K562 (cell line): ENCODE data around the gene IPPK. TPM values are rescaled to one million over a fixed set of nuclear protein-coding genes. Genes with fewer than 3 reads are reported as not detected.

ENCODE experiments used
- ATAC-seq: fragments of 200-7000 bp; cut with Tn5 transposase; 3 replicates; pipeline ENCODE4 v1.9.1; 2020; ENCODE audit warnings: moderate library complexity
- BruUV-seq: library from RNA; stranded (reverse); fragments of 400-500 nt; replicated peaks from 2 replicates; lab custom pipeline; 2021; lab: Mats Ljungman, UMichigan
- CTCF ChIA-PET: fragments of 300-600 bp; formaldehyde crosslinking; extraction: SDS; loops from one replicate; lab custom pipeline; 2021; ENCODE audit warnings: low intra/inter-chr PET ratio; lab: Yijun Ruan, JAX
- POLR2A ChIA-PET: fragments of 300-600, 350-650 bp; sonication (Branson Sonifier 250); formaldehyde crosslinking; extraction: SDS; loops from one replicate; lab custom pipeline; 2021; ENCODE audit warnings: antibody characterized with exemption, inconsistent platforms; lab: Yijun Ruan, JAX
- DNase-seq, 4 experiments: peaks; one replicate each; pipeline versions ENCODE4 v3.0.0 to v3.0.0-alpha.2; 2011 to 2018; ENCODE audit warnings: low spot score in 3 of 4, mixed read lengths in 3 of 4; ENCODE audit errors: extremely low read depth in 1 of 4
- FAIRE-seq: peaks from 2 replicates; lab custom pipeline; 2011; peaks lifted over from hg19 to GRCh38; lab: Jason Lieb, UNC
- H2AFZ ChIP-seq: 2 replicates; pipeline ENCODE4 v1.6.0; 2011; ENCODE audit warnings: low read depth, low read length, control low read depth, inconsistent platforms
- H3K27ac ChIP-seq: fragments of 200-600 bp; 3 replicates; pipeline ENCODE4 v1.8.0; 2011; ENCODE audit warnings: low read depth, mild to moderate bottlenecking, control low read depth, inconsistent platforms, low read length, moderate library complexity, mixed read lengths; ENCODE audit errors: extremely low read depth
- H3K27me3 ChIP-seq, 2 experiments: fragments of 300-600 bp in 1 of 2; 2 replicates in 1 of 2; 3 replicates in 1 of 2; pipeline versions ENCODE4 v1.6.0 to v1.8.0; 2011; ENCODE audit warnings: inconsistent platforms in 2 of 2, low read length in 2 of 2, mild to moderate bottlenecking in 1 of 2, mixed read lengths in 1 of 2, moderate library complexity in 1 of 2; ENCODE audit not compliant: control insufficient read depth in 2 of 2, insufficient read depth in 2 of 2
- H3K36me3 ChIP-seq: fragments of 300-600 bp; 3 replicates; pipeline ENCODE4 v1.8.0; 2011; ENCODE audit warnings: mild to moderate bottlenecking, low read length, inconsistent platforms; ENCODE audit not compliant: control insufficient read depth, insufficient read depth
- H3K4me1 ChIP-seq, 2 experiments: fragments of 200-600 bp in 1 of 2; replicated peaks in 1 of 2; 2 replicates in 1 of 2; 3 replicates in 1 of 2; pipeline versions ENCODE4 v1.5.1 to v1.8.0; 2011; ENCODE audit warnings: inconsistent platforms in 2 of 2, low read length in 2 of 2, mild to moderate bottlenecking in 1 of 2, mixed read lengths in 1 of 2, moderate library complexity in 1 of 2; ENCODE audit not compliant: control insufficient read depth in 2 of 2, insufficient read depth in 2 of 2
- H3K4me2 ChIP-seq: 2 replicates; pipeline ENCODE4 v1.6.1; 2011; ENCODE audit warnings: low read length, control low read depth, inconsistent platforms, mixed read lengths; ENCODE audit not compliant: insufficient read depth
- H3K4me3 ChIP-seq: fragments of 200-600 bp; sonication (generic), shearing (Covaris generic); 2 replicates; pipeline ENCODE4 v1.5.1; 2016; ENCODE audit warnings: control low read depth, inconsistent platforms
- H3K79me2 ChIP-seq: fragments of 200-600 bp; 3 replicates; pipeline ENCODE4 v1.8.0; 2011; ENCODE audit warnings: low read length, inconsistent platforms; ENCODE audit not compliant: control insufficient read depth, insufficient read depth
- H3K9ac ChIP-seq, 2 experiments: 2 replicates each; pipeline versions ENCODE4 v1.6.0 to v1.6.1; 2011; ENCODE audit warnings: low read depth in 2 of 2, low read length in 2 of 2, control low read depth in 1 of 2, inconsistent platforms in 1 of 2, mild to moderate bottlenecking in 1 of 2, mixed read lengths in 1 of 2; ENCODE audit not compliant: insufficient read depth in 1 of 2
- H3K9me1 ChIP-seq: one replicate; pipeline ENCODE4 v1.6.0; 2011; ENCODE audit warnings: inconsistent platforms, mild to moderate bottlenecking, low read length, moderate library complexity; ENCODE audit not compliant: control insufficient read depth, insufficient read depth
- H3K9me3 ChIP-seq: replicated peaks from 2 replicates; pipeline ENCODE4 v1.5.1; 2011; ENCODE audit warnings: low read depth, low read length, inconsistent platforms; ENCODE audit not compliant: control insufficient read depth, insufficient read depth
- H4K20me1 ChIP-seq: replicated peaks from 2 replicates; pipeline ENCODE4 v1.6.1; 2011; ENCODE audit warnings: low read length, inconsistent platforms, mixed read lengths; ENCODE audit not compliant: control insufficient read depth, insufficient read depth
- CC2D1A ChIP-seq: fragments of 450-650 bp; IDR thresholded peaks from 2 replicates; pipeline ENCODE4 v1.6.1; 2017; ENCODE audit warnings: mild to moderate bottlenecking
- CHD2 ChIP-seq: IDR thresholded peaks from 2 replicates; pipeline ENCODE4 v1.6.1; 2011; ENCODE audit warnings: low read depth, low read length
- DACH1 ChIP-seq: fragments of 450-650 bp; IDR thresholded peaks from 2 replicates; pipeline ENCODE4 v1.6.1; 2018; ENCODE audit not compliant: partially characterized antibody
- GABPB1 ChIP-seq: sonication (generic); formaldehyde crosslinking; IDR thresholded peaks from 2 replicates; pipeline ENCODE4 v1.8.0; 2022; ENCODE audit warnings: mild to moderate bottlenecking, missing genetic modification reagents
- HNRNPL ChIP-seq: fragments of 200-400 bp; formaldehyde crosslinking; IDR thresholded peaks from 2 replicates; pipeline ENCODE4 v1.6.1; 2017; ENCODE audit warnings: low read depth, mild to moderate bottlenecking, low read length
- JUND ChIP-seq, 2 experiments: IDR thresholded peaks; 2 replicates in 1 of 2; 3 replicates in 1 of 2; pipeline ENCODE4 v1.6.1; 2011; ENCODE audit warnings: borderline replicate concordance in 2 of 2, low read depth in 2 of 2, low read length in 2 of 2, improper control_type of control experiment in 1 of 2, missing biosample characterization in 1 of 2, missing genetic modification characterization in 1 of 2, missing genetic modification reagents in 1 of 2
- MAZ ChIP-seq, 2 experiments: fragments of 450-650 bp in 1 of 2; sonication (generic) in 1 of 2; formaldehyde crosslinking; IDR thresholded peaks in 1 of 2; conservative IDR thresholded peaks in 1 of 2; 2 replicates each; pipeline versions ENCODE4 v1.4.0 to v1.5.0; 2020; ENCODE audit warnings: mild to moderate bottlenecking in 1 of 2, missing genetic modification reagents in 1 of 2
- NFE2 ChIP-seq: IDR thresholded peaks from 2 replicates; pipeline ENCODE4 v1.6.1; 2014; ENCODE audit warnings: antibody characterized with exemption, low read depth
- RB1 ChIP-seq: fragments of 450-650 bp; IDR thresholded peaks from 2 replicates; pipeline ENCODE4 v1.6.1; 2017; ENCODE audit warnings: low read depth, mild to moderate bottlenecking
- RBM25 ChIP-seq: fragments of 200-400 bp; formaldehyde crosslinking; IDR thresholded peaks from 2 replicates; pipeline ENCODE4 v1.6.1; 2018; ENCODE audit warnings: low read length, low read depth, moderate library complexity; ENCODE audit not compliant: severe bottlenecking
- SAP30 ChIP-seq: fragments of 200-600 bp; sonication (generic); IDR thresholded peaks from 2 replicates; pipeline ENCODE4 v1.6.1; 2012; ENCODE audit warnings: borderline replicate concordance, low read depth, mild to moderate bottlenecking, moderate library complexity, low read length, control low read depth, inconsistent platforms; ENCODE audit not compliant: insufficient read depth, poor library complexity, severe bottlenecking
- SPI1 ChIP-seq: IDR thresholded peaks from 2 replicates; pipeline ENCODE4 v1.6.1; 2011; ENCODE audit warnings: low read depth, low read length, control low read depth, borderline replicate concordance
- ZNF165 ChIP-seq: fragments of 250-450 bp; sonication (Bioruptor Pico); IDR thresholded peaks from 2 replicates; pipeline ENCODE4 v1.4.0; 2020; ENCODE audit warnings: borderline replicate concordance
- WGBS: fragments of 100-300 bp; shearing (Covaris generic); methylation state at CpG from one replicate; pipeline ENCODE4 v1.1.6; 2016; ENCODE audit warnings: low coverage, mixed read lengths; ENCODE audit not compliant: insufficient coverage; ENCODE audit errors: missing lambda C conversion rate; 5-methylcytosine and 5-hydroxymethylcytosine counted together
- in situ Hi-C: fragments of 300-500 bp; cut with MboI; formaldehyde crosslinking; loops from 4 replicates; pipeline ENCODE4 v1.15.0; 2018; ENCODE audit warnings: inconsistent platforms, mixed read lengths
- intact Hi-C: fragments of 100-400 bp; cut with micrococcal nuclease; formaldehyde crosslinking; loops from 2 replicates; pipeline ENCODE4 v1.14.2; 2022
- polyA plus RNA-seq, 8 experiments: library from polyadenylated mRNA; depleted of rRNA in 4 of 8; stranded (reverse) in 5 of 8; unstranded in 3 of 8; fragments of >200 nt; fragmentation: Nextera tagmentation in 2 of 8; fragmentation: Illumina TruSeq in 1 of 8; extraction: Ambion mirVana in 2 of 8; extraction: Trizol in 1 of 8; gene quantifications; 2 replicates each; pipeline versions ENCODE4 v1.2.1 to v1.2.3, GENCODE V29; 2011 to 2014; ENCODE audit warnings: inconsistent platforms in 1 of 8, missing spikeins in 1 of 8
- total RNA-seq, 7 experiments: library from RNA; depleted of rRNA in 6 of 7; stranded (reverse); fragments of >200 nt in 6 of 7; fragmentation: Illumina TruSeq in 2 of 7; extraction: Trizol in 2 of 7; gene quantifications; 2 replicates each; pipeline versions ENCODE4 v1.2.1 to v1.2.3, GENCODE V29; 2011 to 2021; ENCODE audit warnings: low replicate concordance in 1 of 7
- TF ChIP-seq, protein P1 (sequence below): fragments of 450-650 bp; IDR thresholded peaks from 2 replicates; pipeline ENCODE4 v1.6.1; 2016; ENCODE audit warnings: mild to moderate bottlenecking
- TF ChIP-seq, protein P2 (sequence below), 2 experiments: fragments of 450-650 bp; IDR thresholded peaks; 2 replicates each; pipeline ENCODE4 v1.6.1; 2016
- TF ChIP-seq, protein P3 (sequence below): fragments of 450-650 bp; IDR thresholded peaks from 2 replicates; pipeline ENCODE4 v1.6.1; 2016; ENCODE audit warnings: borderline replicate concordance

The IPPK gene
- total and polyA plus RNA-seq, 9 of the 15 experiments (the other 6 are each of a cell fraction or from before 2014, with no cell fraction given): 3.1 to 22.2 (median 11.2) TPM

DNA sequence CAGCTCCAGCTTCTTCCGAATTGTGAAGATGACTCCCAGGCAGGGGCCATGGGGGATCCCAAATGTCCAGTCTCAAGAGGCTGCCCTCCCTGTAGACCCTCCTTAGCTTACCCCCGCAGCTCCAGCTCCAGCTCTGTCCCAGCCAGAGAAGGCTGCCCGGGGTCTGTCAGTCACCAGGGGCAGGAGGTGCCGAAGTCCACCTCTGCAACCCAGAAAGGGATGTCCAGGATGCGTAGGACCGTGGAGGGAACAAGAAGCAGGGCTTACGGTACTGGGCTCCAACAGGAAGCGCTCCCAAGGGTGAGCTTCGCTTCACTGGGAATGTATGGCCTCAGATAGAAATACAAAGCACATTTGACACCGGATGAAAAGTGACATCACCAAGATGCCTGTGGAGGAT is 6.0 kb downstream of the IPPK start:
- Histone ChIP-seq H3K27me3 (no peaks in the 10 kb centered on the region), H3K4me3 (no peak overlapping the region), H3K27ac (no peak overlapping the region), H3K79me2 (peaks cover 86% of the 10 kb centered on the region), H3K36me3 (peaks cover 48% of the 10 kb centered on the region), H3K4me1 (peaks cover 6 to 23% of the 10 kb centered on the region in 2 experiments; a peak in 4 of 5 replicates), H2AFZ (no peak overlapping the region), H3K4me2 (no peak overlapping the region), H3K9ac (0 out of 4 replicates have a peak overlapping the region, but pooled peaks of 1 of the 2 experiments have one; percentile 10), H4K20me1 (peaks cover 25% of the 10 kb centered on the region), H3K9me3 (no peaks in the 10 kb centered on the region), H3K9me1 (no peaks in the 10 kb centered on the region)
- POLR2A ChIA-PET: no interaction called here
- in situ Hi-C loops (no loop called here), intact Hi-C loops (no loop called here)
- no TSS peak for BruUV-seq
- TF ChIP-seq GABPB1 (CRISPR knock-in tag) (no peak), SPI1 (no peak), JUND (IDR thresholded peaks at IDR 0.05; ENCODE audit: borderline replicate concordance, low read depth, low read length) (no peak), JUND (tag; IDR thresholded peaks at IDR 0.05; ENCODE audit: borderline replicate concordance, low read depth, low read length) (no peak), SAP30 (no peak), DACH1 (no peak), MAZ (CRISPR knock-in tag; conservative IDR thresholded peaks at IDR 0.05 in 1 of 2, IDR thresholded peaks at IDR 0.05 in 1 of 2) (no peak), RB1 (no peak), NFE2 (no peak), ZNF165 (CRISPR knock-in tag) (no peak), HNRNPL (no peak), CHD2 (no peak), RBM25 (no peak), CC2D1A (no peak)
- TF ChIP-seq, protein P1, sequence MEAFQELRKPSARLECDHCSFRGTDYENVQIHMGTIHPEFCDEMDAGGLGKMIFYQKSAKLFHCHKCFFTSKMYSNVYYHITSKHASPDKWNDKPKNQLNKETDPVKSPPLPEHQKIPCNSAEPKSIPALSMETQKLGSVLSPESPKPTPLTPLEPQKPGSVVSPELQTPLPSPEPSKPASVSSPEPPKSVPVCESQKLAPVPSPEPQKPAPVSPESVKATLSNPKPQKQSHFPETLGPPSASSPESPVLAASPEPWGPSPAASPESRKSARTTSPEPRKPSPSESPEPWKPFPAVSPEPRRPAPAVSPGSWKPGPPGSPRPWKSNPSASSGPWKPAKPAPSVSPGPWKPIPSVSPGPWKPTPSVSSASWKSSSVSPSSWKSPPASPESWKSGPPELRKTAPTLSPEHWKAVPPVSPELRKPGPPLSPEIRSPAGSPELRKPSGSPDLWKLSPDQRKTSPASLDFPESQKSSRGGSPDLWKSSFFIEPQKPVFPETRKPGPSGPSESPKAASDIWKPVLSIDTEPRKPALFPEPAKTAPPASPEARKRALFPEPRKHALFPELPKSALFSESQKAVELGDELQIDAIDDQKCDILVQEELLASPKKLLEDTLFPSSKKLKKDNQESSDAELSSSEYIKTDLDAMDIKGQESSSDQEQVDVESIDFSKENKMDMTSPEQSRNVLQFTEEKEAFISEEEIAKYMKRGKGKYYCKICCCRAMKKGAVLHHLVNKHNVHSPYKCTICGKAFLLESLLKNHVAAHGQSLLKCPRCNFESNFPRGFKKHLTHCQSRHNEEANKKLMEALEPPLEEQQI: no peak
- TF ChIP-seq, protein P2, sequence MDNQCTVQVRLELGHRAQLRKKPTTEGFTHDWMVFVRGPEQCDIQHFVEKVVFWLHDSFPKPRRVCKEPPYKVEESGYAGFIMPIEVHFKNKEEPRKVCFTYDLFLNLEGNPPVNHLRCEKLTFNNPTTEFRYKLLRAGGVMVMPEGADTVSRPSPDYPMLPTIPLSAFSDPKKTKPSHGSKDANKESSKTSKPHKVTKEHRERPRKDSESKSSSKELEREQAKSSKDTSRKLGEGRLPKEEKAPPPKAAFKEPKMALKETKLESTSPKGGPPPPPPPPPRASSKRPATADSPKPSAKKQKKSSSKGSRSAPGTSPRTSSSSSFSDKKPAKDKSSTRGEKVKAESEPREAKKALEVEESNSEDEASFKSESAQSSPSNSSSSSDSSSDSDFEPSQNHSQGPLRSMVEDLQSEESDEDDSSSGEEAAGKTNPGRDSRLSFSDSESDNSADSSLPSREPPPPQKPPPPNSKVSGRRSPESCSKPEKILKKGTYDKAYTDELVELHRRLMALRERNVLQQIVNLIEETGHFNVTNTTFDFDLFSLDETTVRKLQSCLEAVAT (IDR thresholded peaks at IDR 0.05): no peak
- TF ChIP-seq, protein P3, sequence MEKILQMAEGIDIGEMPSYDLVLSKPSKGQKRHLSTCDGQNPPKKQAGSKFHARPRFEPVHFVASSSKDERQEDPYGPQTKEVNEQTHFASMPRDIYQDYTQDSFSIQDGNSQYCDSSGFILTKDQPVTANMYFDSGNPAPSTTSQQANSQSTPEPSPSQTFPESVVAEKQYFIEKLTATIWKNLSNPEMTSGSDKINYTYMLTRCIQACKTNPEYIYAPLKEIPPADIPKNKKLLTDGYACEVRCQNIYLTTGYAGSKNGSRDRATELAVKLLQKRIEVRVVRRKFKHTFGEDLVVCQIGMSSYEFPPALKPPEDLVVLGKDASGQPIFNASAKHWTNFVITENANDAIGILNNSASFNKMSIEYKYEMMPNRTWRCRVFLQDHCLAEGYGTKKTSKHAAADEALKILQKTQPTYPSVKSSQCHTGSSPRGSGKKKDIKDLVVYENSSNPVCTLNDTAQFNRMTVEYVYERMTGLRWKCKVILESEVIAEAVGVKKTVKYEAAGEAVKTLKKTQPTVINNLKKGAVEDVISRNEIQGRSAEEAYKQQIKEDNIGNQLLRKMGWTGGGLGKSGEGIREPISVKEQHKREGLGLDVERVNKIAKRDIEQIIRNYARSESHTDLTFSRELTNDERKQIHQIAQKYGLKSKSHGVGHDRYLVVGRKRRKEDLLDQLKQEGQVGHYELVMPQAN: no peak
- FAIRE-seq: no peak
- no peak for DNase-seq
- WGBS: 93% methylated on average over 8 of the region's 10 CpGs
- ATAC-seq: no peak
- CTCF ChIA-PET: no interaction called here
